ENCODE data around the gene PLCD4. TPM values are rescaled to one million over a fixed set of nuclear protein-coding genes. Genes with fewer than 3 reads are reported as not detected.

PLCD4 gene
- total and polyA plus RNA-seq, 2 donors, result 0.57 to 0.68 TPM

- H3K27ac ChIP-seq (ENCODE audit: low read depth in 1 of 2, low read length in 1 of 2), result no peak overlapping the region
- H3K4me3 ChIP-seq (ENCODE audit: low read length in 2 of 2), result no peak overlapping the region
- 99% methylated on average over 2 of the region's 2 CpGs for WGBS
- no peak for DNase-seq (ENCODE audit: low read depth in 6 of 9, low spot score in 9 of 9)
- no peaks in the 10 kb centered on the region for H3K27me3 ChIP-seq (ENCODE audit: control insufficient read depth in 2 of 2, insufficient read depth in 1 of 2, low read length in 1 of 2)
- peaks cover 36 to 43% of the 10 kb centered on the region in 2 donors for H3K36me3 ChIP-seq (ENCODE audit: control insufficient read depth in 2 of 2, insufficient read depth in 2 of 2, low read length in 1 of 2)
- no peaks in the 10 kb centered on the region for H3K9me3 ChIP-seq (ENCODE audit: control insufficient read depth in 2 of 2, insufficient read depth in 1 of 2, low read length in 1 of 2)
- H3K4me1 ChIP-seq (ENCODE audit: control insufficient read depth in 2 of 2, insufficient read depth in 2 of 2, low read length in 2 of 2), result peaks cover 3 to 11% of the 10 kb centered on the region in 2 donors
Observed at GRCh38 chr2:218655751-218656150, 48.1 kb downstream of the PLCD4 start.

GRCh38 chr2:218658671-218659257 lies 51.1 kb downstream of the PLCD4 start:
- Histone ChIP-seq H3K27ac (ENCODE audit: low read depth in 1 of 2, low read length in 1 of 2) (peak overlapping the region; percentile 19 to 69), H3K36me3 (ENCODE audit: control insufficient read depth in 2 of 2, insufficient read depth in 2 of 2, low read length in 1 of 2) (peaks cover 37 to 50% of the 10 kb centered on the region in 2 donors)
- WGBS, result 2% methylated on average over 27 of the region's 27 CpGs

GRCh38 chr2:218659258-218659987 lies 51.7 kb downstream of the PLCD4 start, which contains the start of the genes BCS1L and ZNF142:
BCS1L (plus strand) TSS chr2:218659683; CDS start chr2:218660988, 1,305 bp downstream.
ZNF142 (minus strand) TSS chr2:218659623; CDS start chr2:218656429, 3,194 bp downstream.
- Histone ChIP-seq H3K27ac (ENCODE audit: low read depth in 1 of 2, low read length in 1 of 2) (peak within 1 kb of the TSS; percentile 19 to 69), H3K27me3 (ENCODE audit: control insufficient read depth in 2 of 2, insufficient read depth in 1 of 2, low read length in 1 of 2) (no peaks in the 10 kb centered on the region), H3K9me3 (ENCODE audit: control insufficient read depth in 2 of 2, insufficient read depth in 1 of 2, low read length in 1 of 2) (peaks cover 0 to 1% of the 10 kb centered on the region in 2 donors), H3K36me3 (ENCODE audit: control insufficient read depth in 2 of 2, insufficient read depth in 2 of 2, low read length in 1 of 2) (peaks cover 40 to 51% of the 10 kb centered on the region in 2 donors), H3K4me1 (ENCODE audit: control insufficient read depth in 2 of 2, insufficient read depth in 2 of 2, low read length in 2 of 2) (peaks cover 3 to 11% of the 10 kb centered on the region in 2 donors), H3K4me3 (ENCODE audit: low read length in 2 of 2) (peak within 1 kb of the TSS; percentile 77 to 79)
- WGBS, result under 1% methylated on average over 49 of the region's 49 CpGs
- peak; percentile 81 to 95 (median 87) for DNase-seq (ENCODE audit: low read depth in 6 of 9, low spot score in 9 of 9)

More at GRCh38 chr2:218658671-218659257, 51.1 kb downstream of the PLCD4 start:
- peak in 5 of 9 donors; percentile 17 to 53 (median 28) for DNase-seq (ENCODE audit: low read depth in 6 of 9, low spot score in 9 of 9)
- H3K9me3 ChIP-seq (ENCODE audit: control insufficient read depth in 2 of 2, insufficient read depth in 1 of 2, low read length in 1 of 2), result peaks cover 0 to under 1% of the 10 kb centered on the region in 2 donors
- H3K4me3 ChIP-seq (ENCODE audit: low read length in 2 of 2), result peak overlapping the region; percentile 77 to 79
- no peaks in the 10 kb centered on the region for H3K27me3 ChIP-seq (ENCODE audit: control insufficient read depth in 2 of 2, insufficient read depth in 1 of 2, low read length in 1 of 2)
- peaks cover 3 to 11% of the 10 kb centered on the region in 2 donors for H3K4me1 ChIP-seq (ENCODE audit: control insufficient read depth in 2 of 2, insufficient read depth in 2 of 2, low read length in 2 of 2)

- H3K36me3 ChIP-seq (ENCODE audit: control insufficient read depth in 2 of 2, insufficient read depth in 2 of 2, low read length in 1 of 2), result peaks cover 40 to 51% of the 10 kb centered on the region in 2 donors
- no peak for DNase-seq (ENCODE audit: low read depth in 6 of 9, low spot score in 9 of 9)
Observed at GRCh38 chr2:218659988-218660358, 52.3 kb downstream of the PLCD4 start.

GRCh38 chr2:218662377-218662776 lies 54.7 kb downstream of the PLCD4 start:
- no peaks in the 10 kb centered on the region for H3K27me3 ChIP-seq (ENCODE audit: control insufficient read depth in 2 of 2, insufficient read depth in 1 of 2, low read length in 1 of 2)
- no peak for DNase-seq (ENCODE audit: low read depth in 6 of 9, low spot score in 9 of 9)
- peaks cover 0 to 1% of the 10 kb centered on the region in 2 donors for H3K9me3 ChIP-seq (ENCODE audit: control insufficient read depth in 2 of 2, insufficient read depth in 1 of 2, low read length in 1 of 2)
- WGBS, result 98% methylated on average over 7 of the region's 7 CpGs
- no peak overlapping the region for H3K4me3 ChIP-seq (ENCODE audit: low read length in 2 of 2)
- H3K36me3 ChIP-seq (ENCODE audit: control insufficient read depth in 2 of 2, insufficient read depth in 2 of 2, low read length in 1 of 2), result peaks cover 48 to 57% of the 10 kb centered on the region in 2 donors
- peaks cover 3 to 11% of the 10 kb centered on the region in 2 donors for H3K4me1 ChIP-seq (ENCODE audit: control insufficient read depth in 2 of 2, insufficient read depth in 2 of 2, low read length in 2 of 2)
- no peak overlapping the region for H3K27ac ChIP-seq (ENCODE audit: low read depth in 1 of 2, low read length in 1 of 2)

More at GRCh38 chr2:218659988-218660358, 52.3 kb downstream of the PLCD4 start:
- H3K27me3 ChIP-seq (ENCODE audit: control insufficient read depth in 2 of 2, insufficient read depth in 1 of 2, low read length in 1 of 2), result no peaks in the 10 kb centered on the region
- peaks cover 0 to 1% of the 10 kb centered on the region in 2 donors for H3K9me3 ChIP-seq (ENCODE audit: control insufficient read depth in 2 of 2, insufficient read depth in 1 of 2, low read length in 1 of 2)
- 25% methylated on average over 8 of the region's 8 CpGs for WGBS
- no peak overlapping the region for H3K27ac ChIP-seq (ENCODE audit: low read depth in 1 of 2, low read length in 1 of 2)
- H3K4me1 ChIP-seq (ENCODE audit: control insufficient read depth in 2 of 2, insufficient read depth in 2 of 2, low read length in 2 of 2), result peaks cover 3 to 11% of the 10 kb centered on the region in 2 donors
- peak overlapping the region; percentile 77 to 79 for H3K4me3 ChIP-seq (ENCODE audit: low read length in 2 of 2)

- no peak for DNase-seq (ENCODE audit: low read depth in 6 of 9, low spot score in 9 of 9)
- Histone ChIP-seq H3K4me3 (ENCODE audit: low read length in 2 of 2) (no peak overlapping the region), H3K4me1 (ENCODE audit: control insufficient read depth in 2 of 2, insufficient read depth in 2 of 2, low read length in 2 of 2) (peaks cover 3 to 11% of the 10 kb centered on the region in 2 donors), H3K36me3 (ENCODE audit: control insufficient read depth in 2 of 2, insufficient read depth in 2 of 2, low read length in 1 of 2) (peaks cover 53 to 61% of the 10 kb centered on the region in 2 donors), H3K27me3 (ENCODE audit: control insufficient read depth in 2 of 2, insufficient read depth in 1 of 2, low read length in 1 of 2) (no peaks in the 10 kb centered on the region), H3K27ac (ENCODE audit: low read depth in 1 of 2, low read length in 1 of 2) (no peak overlapping the region), H3K9me3 (ENCODE audit: control insufficient read depth in 2 of 2, insufficient read depth in 1 of 2, low read length in 1 of 2) (peaks cover 0 to 1% of the 10 kb centered on the region in 2 donors)
- 97% methylated on average over 10 of the region's 10 CpGs for WGBS
Observed at GRCh38 chr2:218662827-218663226, 55.1 kb downstream of the PLCD4 start.

GRCh38 chr2:218663901-218664300 lies 56.2 kb downstream of the PLCD4 start:
- no peak for DNase-seq (ENCODE audit: low read depth in 6 of 9, low spot score in 9 of 9)
- WGBS, result 97% methylated on average over 15 of the region's 15 CpGs
- H3K4me3 ChIP-seq (ENCODE audit: low read length in 2 of 2), result no peak overlapping the region
- H3K9me3 ChIP-seq (ENCODE audit: control insufficient read depth in 2 of 2, insufficient read depth in 1 of 2, low read length in 1 of 2), result peaks cover 0 to 1% of the 10 kb centered on the region in 2 donors
- peaks cover 57 to 67% of the 10 kb centered on the region in 2 donors for H3K36me3 ChIP-seq (ENCODE audit: control insufficient read depth in 2 of 2, insufficient read depth in 2 of 2, low read length in 1 of 2)
- peaks cover 0 to 6% of the 10 kb centered on the region in 2 donors for H3K4me1 ChIP-seq (ENCODE audit: control insufficient read depth in 2 of 2, insufficient read depth in 2 of 2, low read length in 2 of 2)
- no peak overlapping the region for H3K27ac ChIP-seq (ENCODE audit: low read depth in 1 of 2, low read length in 1 of 2)
- no peaks in the 10 kb centered on the region for H3K27me3 ChIP-seq (ENCODE audit: control insufficient read depth in 2 of 2, insufficient read depth in 1 of 2, low read length in 1 of 2)

- WGBS, result 98% methylated on average over 7 of the region's 7 CpGs
Observed at GRCh38 chr2:218664653-218665052, 57.0 kb downstream of the PLCD4 start.

More at GRCh38 chr2:218664653-218665052, 57.0 kb downstream of the PLCD4 start:
- Histone ChIP-seq H3K27me3 (ENCODE audit: control insufficient read depth in 2 of 2, insufficient read depth in 1 of 2, low read length in 1 of 2) (no peaks in the 10 kb centered on the region), H3K4me3 (ENCODE audit: low read length in 2 of 2) (no peak overlapping the region), H3K4me1 (ENCODE audit: control insufficient read depth in 2 of 2, insufficient read depth in 2 of 2, low read length in 2 of 2) (peaks cover 0 to 6% of the 10 kb centered on the region in 2 donors), H3K9me3 (ENCODE audit: control insufficient read depth in 2 of 2, insufficient read depth in 1 of 2, low read length in 1 of 2) (peaks cover 0 to 1% of the 10 kb centered on the region in 2 donors), H3K36me3 (ENCODE audit: control insufficient read depth in 2 of 2, insufficient read depth in 2 of 2, low read length in 1 of 2) (peaks cover 57 to 67% of the 10 kb centered on the region in 2 donors), H3K27ac (ENCODE audit: low read depth in 1 of 2, low read length in 1 of 2) (no peak overlapping the region)
- DNase-seq (ENCODE audit: low read depth in 6 of 9, low spot score in 9 of 9), result no peak

All from thymus (tissue), 11 donors.